Measurements from ENCODE around the gene CALB2.

Gene CALB2

DNA sequence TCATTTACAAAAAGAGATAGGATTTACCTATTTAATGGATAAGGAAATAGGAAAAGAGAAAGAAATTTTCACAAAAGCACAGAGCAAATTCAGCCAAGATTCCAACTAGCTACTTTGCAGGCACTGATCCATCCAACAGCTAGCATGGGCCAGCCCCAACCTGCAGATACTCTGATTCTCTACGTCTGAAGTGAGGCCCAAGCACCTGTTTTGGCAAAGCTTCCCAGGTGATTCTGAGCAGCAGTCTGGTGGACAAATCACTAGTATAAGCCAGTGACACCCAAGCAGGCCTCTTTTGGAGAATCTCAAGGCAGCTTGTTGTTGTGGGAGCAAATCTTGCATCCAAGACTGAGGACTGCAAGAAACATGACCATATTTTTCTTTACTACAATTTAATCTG lies 20.9 kb upstream of the CALB2 start:
- TF ChIP-seq RAD21 (IDR thresholded peaks at IDR 0.05; ENCODE audit: low read depth) (no peak), TAF1 (IDR thresholded peaks at IDR 0.05; ENCODE audit: low read depth) (no peak), NFIC (IDR thresholded peaks at IDR 0.05) (no peak), CREB1 (IDR thresholded peaks at IDR 0.05; ENCODE audit: low read depth) (no peak), TEAD4 (IDR thresholded peaks at IDR 0.05) (no peak), EP300 (IDR thresholded peaks at IDR 0.05; ENCODE audit: borderline replicate concordance) (no peak), TCF12 (IDR thresholded peaks at IDR 0.05; ENCODE audit: low read depth) (no peak)

DNA sequence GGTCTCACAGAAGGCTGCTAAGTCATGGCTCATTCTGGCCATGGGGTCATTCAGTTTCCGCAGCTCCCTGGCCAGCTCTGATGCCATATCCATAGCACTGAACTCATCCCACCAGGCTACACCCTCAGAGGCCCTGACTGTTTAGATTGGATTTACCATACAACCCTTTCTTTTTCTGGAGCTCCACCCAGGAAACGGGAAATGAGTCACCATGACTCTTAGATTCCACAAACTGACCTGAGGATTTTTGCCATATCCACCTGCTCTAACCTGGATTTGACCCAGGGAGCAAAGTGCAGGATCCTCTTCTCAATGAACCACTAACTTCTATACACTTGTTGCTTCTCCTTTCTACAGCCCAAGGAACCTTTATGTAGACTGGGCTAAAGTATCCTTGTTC lies 20.3 kb upstream of the CALB2 start:
- TF ChIP-seq RAD21 (IDR thresholded peaks at IDR 0.05; ENCODE audit: low read depth) (no peak), EGR1 (IDR thresholded peaks at IDR 0.05) (no peak), FOXM1 (IDR thresholded peaks at IDR 0.05; ENCODE audit: borderline replicate concordance, low read depth) (no peak), TEAD4 (IDR thresholded peaks at IDR 0.05) (no peak), EP300 (IDR thresholded peaks at IDR 0.05; ENCODE audit: borderline replicate concordance) (no peak)
- TF ChIP-seq, protein P1, sequence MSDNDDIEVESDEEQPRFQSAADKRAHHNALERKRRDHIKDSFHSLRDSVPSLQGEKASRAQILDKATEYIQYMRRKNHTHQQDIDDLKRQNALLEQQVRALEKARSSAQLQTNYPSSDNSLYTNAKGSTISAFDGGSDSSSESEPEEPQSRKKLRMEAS (IDR thresholded peaks at IDR 0.05), result no peak

DNA sequence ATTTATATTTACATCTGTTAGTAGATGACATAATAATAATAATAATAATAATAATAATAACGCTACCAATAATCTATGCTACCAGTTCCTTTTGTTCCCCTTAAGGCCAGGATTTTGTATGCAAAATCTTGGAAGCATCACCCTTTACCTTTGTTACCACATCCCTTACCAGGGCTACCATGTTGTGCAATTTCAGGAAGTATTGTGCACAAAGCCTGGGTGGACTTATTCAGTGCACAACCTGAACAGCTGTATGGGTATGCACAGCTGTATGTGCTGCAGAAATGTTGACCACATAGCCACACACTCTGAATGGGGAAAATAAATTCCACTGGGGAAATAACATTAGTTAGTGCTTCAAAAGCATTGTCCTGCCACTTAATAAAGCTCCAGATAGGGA lies 19.9 kb upstream of the CALB2 start:
- TF ChIP-seq EP300 (IDR thresholded peaks at IDR 0.05; ENCODE audit: borderline replicate concordance) (no peak), TCF12 (IDR thresholded peaks at IDR 0.05; ENCODE audit: low read depth) (no peak), TEAD4 (IDR thresholded peaks at IDR 0.05) (no peak), TAF1 (IDR thresholded peaks at IDR 0.05; ENCODE audit: low read depth) (no peak), CEBPB (IDR thresholded peaks at IDR 0.05) (no peak), RAD21 (IDR thresholded peaks at IDR 0.05; ENCODE audit: low read depth) (no peak), FOXM1 (IDR thresholded peaks at IDR 0.05; ENCODE audit: borderline replicate concordance, low read depth) (no peak), CREB1 (IDR thresholded peaks at IDR 0.05; ENCODE audit: low read depth) (no peak), YY1 (IDR thresholded peaks at IDR 0.05; ENCODE audit: low read depth) (no peak), ZBTB7A (IDR thresholded peaks at IDR 0.05; ENCODE audit: low read depth) (no peak)
- TF ChIP-seq, protein P1 (IDR thresholded peaks at IDR 0.05), result no peak
- TF ChIP-seq, protein P2, sequence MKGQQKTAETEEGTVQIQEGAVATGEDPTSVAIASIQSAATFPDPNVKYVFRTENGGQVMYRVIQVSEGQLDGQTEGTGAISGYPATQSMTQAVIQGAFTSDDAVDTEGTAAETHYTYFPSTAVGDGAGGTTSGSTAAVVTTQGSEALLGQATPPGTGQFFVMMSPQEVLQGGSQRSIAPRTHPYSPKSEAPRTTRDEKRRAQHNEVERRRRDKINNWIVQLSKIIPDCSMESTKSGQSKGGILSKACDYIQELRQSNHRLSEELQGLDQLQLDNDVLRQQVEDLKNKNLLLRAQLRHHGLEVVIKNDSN (IDR thresholded peaks at IDR 0.05), result no peak
- TF ChIP-seq, protein P3, sequence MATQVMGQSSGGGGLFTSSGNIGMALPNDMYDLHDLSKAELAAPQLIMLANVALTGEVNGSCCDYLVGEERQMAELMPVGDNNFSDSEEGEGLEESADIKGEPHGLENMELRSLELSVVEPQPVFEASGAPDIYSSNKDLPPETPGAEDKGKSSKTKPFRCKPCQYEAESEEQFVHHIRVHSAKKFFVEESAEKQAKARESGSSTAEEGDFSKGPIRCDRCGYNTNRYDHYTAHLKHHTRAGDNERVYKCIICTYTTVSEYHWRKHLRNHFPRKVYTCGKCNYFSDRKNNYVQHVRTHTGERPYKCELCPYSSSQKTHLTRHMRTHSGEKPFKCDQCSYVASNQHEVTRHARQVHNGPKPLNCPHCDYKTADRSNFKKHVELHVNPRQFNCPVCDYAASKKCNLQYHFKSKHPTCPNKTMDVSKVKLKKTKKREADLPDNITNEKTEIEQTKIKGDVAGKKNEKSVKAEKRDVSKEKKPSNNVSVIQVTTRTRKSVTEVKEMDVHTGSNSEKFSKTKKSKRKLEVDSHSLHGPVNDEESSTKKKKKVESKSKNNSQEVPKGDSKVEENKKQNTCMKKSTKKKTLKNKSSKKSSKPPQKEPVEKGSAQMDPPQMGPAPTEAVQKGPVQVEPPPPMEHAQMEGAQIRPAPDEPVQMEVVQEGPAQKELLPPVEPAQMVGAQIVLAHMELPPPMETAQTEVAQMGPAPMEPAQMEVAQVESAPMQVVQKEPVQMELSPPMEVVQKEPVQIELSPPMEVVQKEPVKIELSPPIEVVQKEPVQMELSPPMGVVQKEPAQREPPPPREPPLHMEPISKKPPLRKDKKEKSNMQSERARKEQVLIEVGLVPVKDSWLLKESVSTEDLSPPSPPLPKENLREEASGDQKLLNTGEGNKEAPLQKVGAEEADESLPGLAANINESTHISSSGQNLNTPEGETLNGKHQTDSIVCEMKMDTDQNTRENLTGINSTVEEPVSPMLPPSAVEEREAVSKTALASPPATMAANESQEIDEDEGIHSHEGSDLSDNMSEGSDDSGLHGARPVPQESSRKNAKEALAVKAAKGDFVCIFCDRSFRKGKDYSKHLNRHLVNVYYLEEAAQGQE (IDR thresholded peaks at IDR 0.05; ENCODE audit: low read depth), result no peak

DNA sequence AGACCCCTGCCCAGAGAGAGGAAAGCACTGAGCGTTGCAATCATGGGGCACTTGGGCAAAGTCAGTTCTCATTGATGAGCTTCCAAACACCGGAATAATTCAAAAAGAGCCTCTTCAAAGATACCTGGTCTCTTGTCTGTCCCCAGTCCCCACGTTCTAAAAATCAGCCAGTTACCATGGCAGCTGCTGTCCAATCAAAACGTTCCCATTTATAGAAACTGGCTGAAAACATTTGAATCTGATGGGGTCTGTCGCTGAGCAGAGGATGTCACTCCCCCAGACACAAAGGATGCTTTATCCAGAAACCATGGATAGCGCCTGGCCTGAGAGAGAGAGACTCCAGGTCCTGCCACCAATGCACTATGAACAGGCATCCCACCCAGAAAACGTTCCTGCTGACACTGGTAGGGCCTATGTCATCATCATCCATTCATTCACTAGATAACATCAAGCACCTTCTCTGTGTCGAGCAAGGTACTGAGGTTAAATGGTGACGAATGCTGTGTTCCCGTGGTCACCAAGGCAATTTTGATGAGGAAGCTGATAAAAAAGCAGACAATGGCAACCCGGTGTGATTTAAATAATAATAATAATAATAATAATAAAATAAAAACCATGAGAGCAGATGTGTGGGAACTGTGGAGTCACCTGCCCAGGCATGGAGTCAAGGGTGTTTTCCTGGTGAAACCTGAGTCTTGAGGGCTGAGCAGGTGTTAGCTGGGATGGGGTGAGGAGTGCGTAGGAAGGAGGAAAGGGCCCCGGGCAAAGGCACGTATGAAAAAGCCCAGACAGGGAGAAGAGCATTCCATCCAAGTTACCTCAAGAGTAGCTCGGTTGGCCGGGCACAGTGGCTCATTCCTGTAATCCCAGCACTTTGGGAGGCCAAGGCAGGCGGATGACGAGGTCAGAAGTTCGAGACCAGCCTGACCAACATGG lies 19.0 kb upstream of the CALB2 start:
- TF ChIP-seq, protein P1 (IDR thresholded peaks at IDR 0.05), result no peak
- TF ChIP-seq RAD21 (IDR thresholded peaks at IDR 0.05; ENCODE audit: low read depth), result no peak
- TF ChIP-seq TCF12 (IDR thresholded peaks at IDR 0.05; ENCODE audit: low read depth), result no peak
- TF ChIP-seq ZBTB7A (IDR thresholded peaks at IDR 0.05; ENCODE audit: low read depth), result no peak
- TF ChIP-seq TAF1 (IDR thresholded peaks at IDR 0.05; ENCODE audit: low read depth), result no peak
- TF ChIP-seq EGR1 (IDR thresholded peaks at IDR 0.05), result no peak
- TF ChIP-seq, protein P3 (IDR thresholded peaks at IDR 0.05; ENCODE audit: low read depth), result no peak
- no peak for TF ChIP-seq CEBPB (IDR thresholded peaks at IDR 0.05)
- no peak for TF ChIP-seq TEAD4 (IDR thresholded peaks at IDR 0.05)
- TF ChIP-seq NFIC (IDR thresholded peaks at IDR 0.05), result no peak
- no peak for TF ChIP-seq YY1 (IDR thresholded peaks at IDR 0.05; ENCODE audit: low read depth)
- TF ChIP-seq FOXM1 (IDR thresholded peaks at IDR 0.05; ENCODE audit: borderline replicate concordance, low read depth), result no peak
- TF ChIP-seq EP300 (IDR thresholded peaks at IDR 0.05; ENCODE audit: borderline replicate concordance), result no peak
- TF ChIP-seq CREB1 (IDR thresholded peaks at IDR 0.05; ENCODE audit: low read depth), result no peak

DNA sequence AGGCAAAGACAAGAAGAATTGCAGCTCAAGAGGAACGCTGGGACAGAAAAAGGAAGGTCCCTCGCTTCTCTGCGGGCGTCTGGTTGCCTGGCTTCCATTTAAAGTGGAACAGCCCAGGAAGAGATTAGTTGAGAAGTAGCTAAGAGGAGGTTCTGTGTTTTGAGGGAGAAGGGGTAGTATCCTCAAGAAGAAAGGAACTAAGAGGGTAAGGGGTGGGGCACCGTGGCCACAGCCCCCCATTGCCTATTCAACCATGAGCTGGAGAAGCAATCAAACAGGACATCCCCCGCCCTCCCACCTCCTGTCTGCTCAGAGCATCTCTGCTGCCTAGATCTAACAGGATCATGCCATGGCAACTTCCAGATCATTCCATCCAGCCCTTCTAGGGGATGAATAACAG lies 18.1 kb upstream of the CALB2 start:
- TF ChIP-seq FOXM1 (IDR thresholded peaks at IDR 0.05; ENCODE audit: borderline replicate concordance, low read depth), result no peak
- no peak for TF ChIP-seq TCF12 (IDR thresholded peaks at IDR 0.05; ENCODE audit: low read depth)
- no peak for TF ChIP-seq RAD21 (IDR thresholded peaks at IDR 0.05; ENCODE audit: low read depth)
- TF ChIP-seq CEBPB (IDR thresholded peaks at IDR 0.05), result no peak
- TF ChIP-seq NFIC (IDR thresholded peaks at IDR 0.05), result no peak
- TF ChIP-seq ZBTB7A (IDR thresholded peaks at IDR 0.05; ENCODE audit: low read depth), result no peak
- no peak for TF ChIP-seq TEAD4 (IDR thresholded peaks at IDR 0.05)
- TF ChIP-seq EGR1 (IDR thresholded peaks at IDR 0.05), result no peak
- TF ChIP-seq, protein P3 (IDR thresholded peaks at IDR 0.05; ENCODE audit: low read depth), result no peak

Data from Ishikawa (cell line).